Chondrocyte (in vitro differentiated cells): ENCODE data around the gene IRF2BP2. TPM values are rescaled to one million over a fixed set of nuclear protein-coding genes. Genes with fewer than 3 reads are reported as not detected.

Source experiments
- DNase-seq: peaks from one replicate; pipeline ENCODE4 v3.0.0; 2021; ENCODE audit warnings: mixed read lengths, low spot score
- H3K27ac Mint-ChIP-seq: one replicate; pipeline ENCODE4 v1.8.0; 2021; ENCODE audit warnings: mild to moderate bottlenecking, moderate library complexity, mixed read lengths; ENCODE audit not compliant: unreplicated experiment
- H3K27me3 Mint-ChIP-seq: 2 replicates; pipeline ENCODE4 v1.8.0; 2021; ENCODE audit warnings: low read depth, mixed read lengths
- H3K36me3 Mint-ChIP-seq: 2 replicates; pipeline ENCODE4 v1.8.0; 2021; ENCODE audit warnings: low read depth, mixed read lengths
- H3K4me1 Mint-ChIP-seq: 2 replicates; pipeline ENCODE4 v1.8.0; 2021; ENCODE audit warnings: low read depth, mild to moderate bottlenecking, mixed read lengths
- H3K4me3 Mint-ChIP-seq: one replicate; pipeline ENCODE4 v1.8.0; 2021; ENCODE audit warnings: mild to moderate bottlenecking, moderate library complexity, mixed read lengths; ENCODE audit not compliant: unreplicated experiment
- H3K9me3 Mint-ChIP-seq: 2 replicates; pipeline ENCODE4 v1.8.0; 2021; ENCODE audit warnings: low read depth, mixed read lengths
- CTCF ChIP-seq: fragments of 200-600 bp; sonication (generic); IDR thresholded peaks from 2 replicates; pipeline ENCODE4 v1.5.0; 2021; ENCODE audit warnings: antibody characterized with exemption, mild to moderate bottlenecking, moderate library complexity
- total RNA-seq: library from RNA; stranded (reverse); gene quantifications from 3 replicates; pipeline ENCODE4 v1.2.1, GENCODE V29; 2021

The IRF2BP2 gene
- total RNA-seq, 1 donor from 2014 or later = 70.5 TPM

DNA sequence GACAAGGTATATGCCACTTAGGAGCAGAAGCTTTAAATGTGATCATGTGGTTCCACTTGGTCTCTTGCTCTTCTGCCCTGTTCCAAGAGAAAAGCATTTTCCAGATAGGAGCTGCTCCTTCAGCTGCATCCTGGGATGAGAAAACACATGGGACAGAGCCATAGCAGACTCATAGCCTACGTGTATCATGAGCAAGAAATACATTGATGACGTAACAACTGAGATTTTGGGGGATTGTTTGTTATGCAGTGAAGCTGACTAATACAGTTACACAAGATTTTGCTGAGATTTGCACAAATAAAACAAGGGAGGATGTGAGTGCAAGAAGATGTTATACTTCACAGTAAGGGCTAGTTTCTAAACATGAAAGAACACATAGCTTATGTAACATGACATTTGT lies 36.0 kb upstream of the IRF2BP2 start:
- Mint-ChIP-seq H3K36me3 (peaks cover 3% of the 10 kb centered on the region), H3K27me3 (no peaks in the 10 kb centered on the region), H3K4me1 (no peaks in the 10 kb centered on the region), H3K9me3 (peaks cover 7% of the 10 kb centered on the region), H3K4me3 (no peak overlapping the region), H3K27ac (no peak overlapping the region)
- TF ChIP-seq CTCF = no peak
- no peak for DNase-seq

DNA sequence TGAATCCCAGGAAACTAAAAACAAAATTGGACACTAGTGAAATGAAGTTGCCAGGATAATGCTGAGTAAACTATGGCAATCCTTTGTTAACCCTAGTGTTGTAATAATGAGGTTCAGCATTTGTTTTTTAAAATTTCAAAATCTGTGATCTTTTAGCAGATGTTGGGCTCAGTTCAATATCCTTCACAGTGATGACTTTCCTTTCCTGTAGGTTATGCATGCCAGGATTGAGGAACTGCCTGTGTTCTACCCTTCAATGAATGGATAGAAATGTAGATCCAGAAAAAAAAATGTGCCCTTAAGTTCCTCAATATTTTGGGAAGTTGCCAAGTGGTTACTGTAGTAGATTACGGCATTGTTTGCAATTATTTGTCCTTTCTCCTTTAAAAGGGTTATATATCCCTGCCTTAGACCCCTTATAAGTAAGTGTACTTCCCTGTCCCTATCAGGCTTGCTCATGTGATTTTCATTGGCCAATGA lies 35.5 kb upstream of the IRF2BP2 start:
- Mint-ChIP-seq H3K4me1 (no peaks in the 10 kb centered on the region), H3K27me3 (no peaks in the 10 kb centered on the region), H3K36me3 (peaks cover 3% of the 10 kb centered on the region), H3K9me3 (peaks cover 7% of the 10 kb centered on the region), H3K27ac (no peak overlapping the region), H3K4me3 (no peak overlapping the region)
- TF ChIP-seq CTCF = no peak
- DNase-seq = no peak

GRCh38 chr1:234644928-234645327 lies 35.0 kb upstream of the IRF2BP2 start:
- Mint-ChIP-seq H3K4me3 (no peak overlapping the region), H3K9me3 (peaks cover 7% of the 10 kb centered on the region), H3K27me3 (no peaks in the 10 kb centered on the region), H3K36me3 (peaks cover 3% of the 10 kb centered on the region), H3K27ac (no peak overlapping the region), H3K4me1 (no peaks in the 10 kb centered on the region)
- TF ChIP-seq CTCF = no peak
- DNase-seq = no peak

GRCh38 chr1:234643850-234644134 lies 33.8 kb upstream of the IRF2BP2 start:
- Mint-ChIP-seq H3K4me1 (no peaks in the 10 kb centered on the region), H3K27ac (no peak overlapping the region), H3K27me3 (no peaks in the 10 kb centered on the region)

GRCh38 chr1:234643111-234643849 lies 33.3 kb upstream of the IRF2BP2 start:
- peaks cover 3% of the 10 kb centered on the region for H3K36me3 Mint-ChIP-seq
- no peak for DNase-seq
- peaks cover 10% of the 10 kb centered on the region for H3K9me3 Mint-ChIP-seq
- no peaks in the 10 kb centered on the region for H3K27me3 Mint-ChIP-seq
- H3K4me1 Mint-ChIP-seq = no peaks in the 10 kb centered on the region
- TF ChIP-seq CTCF = no peak
- H3K4me3 Mint-ChIP-seq = no peak overlapping the region
- H3K27ac Mint-ChIP-seq = no peak overlapping the region

More at GRCh38 chr1:234643850-234644134, 33.8 kb upstream of the IRF2BP2 start:
- DNase-seq = no peak
- Mint-ChIP-seq H3K9me3 (peaks cover 9% of the 10 kb centered on the region), H3K36me3 (peaks cover 3% of the 10 kb centered on the region), H3K4me3 (no peak overlapping the region)
- no peak for TF ChIP-seq CTCF
